ENCODE data around the gene ABLIM3.
"Not testable (repeated sequence)": the region's sequence is repeated elsewhere in the genome, so short reads cannot be mapped to it uniquely, and the experiment has no call there.

ABLIM3 gene

GRCh38 chr5:149177339-149177843 is 36.1 kb downstream of the ABLIM3 start:
- H3K4me3 ChIP-seq (ENCODE audit: low read length), result no peak overlapping the region
- no peak for TF ChIP-seq ZNF274 (IDR thresholded peaks at IDR 0.05; ENCODE audit: low read depth, low read length)

GRCh38 chr5:149177911-149178565 is 36.7 kb downstream of the ABLIM3 start:
- H3K4me3 ChIP-seq (ENCODE audit: low read length), result no peak overlapping the region
- no peak for TF ChIP-seq ZNF274 (IDR thresholded peaks at IDR 0.05; ENCODE audit: low read depth, low read length)

- no peak for TF ChIP-seq ZNF274 (IDR thresholded peaks at IDR 0.05; ENCODE audit: low read depth, low read length)
- H3K4me3 ChIP-seq (ENCODE audit: low read length), result no peak overlapping the region
These were observed 40.4 kb downstream of the ABLIM3 start for GRCh38 chr5:149181732-149182131.

GRCh38 chr5:149182241-149182640 is 40.9 kb downstream of the ABLIM3 start:
- no peak overlapping the region for H3K4me3 ChIP-seq (ENCODE audit: low read length)
- TF ChIP-seq ZNF274 (IDR thresholded peaks at IDR 0.05; ENCODE audit: low read depth, low read length), result no peak

- TF ChIP-seq ZNF274 (IDR thresholded peaks at IDR 0.05; ENCODE audit: low read depth, low read length), result no peak
- H3K4me3 ChIP-seq (ENCODE audit: low read length), result no peak overlapping the region
These were observed 43.8 kb downstream of the ABLIM3 start for GRCh38 chr5:149185067-149185466.

GRCh38 chr5:149186506-149186905 is 45.2 kb downstream of the ABLIM3 start:
- no peak overlapping the region for H3K4me3 ChIP-seq (ENCODE audit: low read length)
- TF ChIP-seq ZNF274 (IDR thresholded peaks at IDR 0.05; ENCODE audit: low read depth, low read length), result no peak

- not testable (repeated sequence) for H3K4me3 ChIP-seq (ENCODE audit: low read length)
These were observed 46.3 kb downstream of the ABLIM3 start for GRCh38 chr5:149187617-149188016.

GRCh38 chr5:149188383-149188782 is 47.1 kb downstream of the ABLIM3 start:
- no peak for TF ChIP-seq ZNF274 (IDR thresholded peaks at IDR 0.05; ENCODE audit: low read depth, low read length)
- no peak overlapping the region for H3K4me3 ChIP-seq (ENCODE audit: low read length)

- H3K4me3 ChIP-seq (ENCODE audit: low read length), result no peak overlapping the region
- no peak for TF ChIP-seq ZNF274 (IDR thresholded peaks at IDR 0.05; ENCODE audit: low read depth, low read length)
These were observed 54.1 kb downstream of the ABLIM3 start for GRCh38 chr5:149195337-149195887.

GRCh38 chr5:149195962-149196361 is 54.7 kb downstream of the ABLIM3 start:
- no peak overlapping the region for H3K4me3 ChIP-seq (ENCODE audit: low read length)
- no peak for TF ChIP-seq ZNF274 (IDR thresholded peaks at IDR 0.05; ENCODE audit: low read depth, low read length)

GRCh38 chr5:149198148-149198547 is 56.9 kb downstream of the ABLIM3 start:
- TF ChIP-seq ZNF274 (IDR thresholded peaks at IDR 0.05; ENCODE audit: low read depth, low read length), result no peak
- no peak overlapping the region for H3K4me3 ChIP-seq (ENCODE audit: low read length)

- no peak for TF ChIP-seq ZNF274 (IDR thresholded peaks at IDR 0.05; ENCODE audit: low read depth, low read length)
- no peak overlapping the region for H3K4me3 ChIP-seq (ENCODE audit: low read length)
These were observed 59.1 kb downstream of the ABLIM3 start for GRCh38 chr5:149200355-149200754.

GRCh38 chr5:149201121-149201637 is 59.9 kb downstream of the ABLIM3 start:
- no peak for TF ChIP-seq ZNF274 (IDR thresholded peaks at IDR 0.05; ENCODE audit: low read depth, low read length)
- no peak overlapping the region for H3K4me3 ChIP-seq (ENCODE audit: low read length)

GRCh38 chr5:149202910-149203451 is 61.7 kb downstream of the ABLIM3 start:
- H3K4me3 ChIP-seq (ENCODE audit: low read length), result no peak overlapping the region
- TF ChIP-seq ZNF274 (IDR thresholded peaks at IDR 0.05; ENCODE audit: low read depth, low read length), result no peak

GRCh38 chr5:149203921-149204441 is 62.7 kb downstream of the ABLIM3 start:
- H3K4me3 ChIP-seq (ENCODE audit: low read length), result no peak overlapping the region
- no peak for TF ChIP-seq ZNF274 (IDR thresholded peaks at IDR 0.05; ENCODE audit: low read depth, low read length)
